Activated T-helper 2 cell treated with anti-CD3 and anti-CD28 coated beads, Interferon-gamma antibody, Interleukin-2, Interleukin-4, amounts not matched to agents 10 μg/mL and 5 μg/mL and 100 μg/mL, durations not matched to agents 14 hours and 24 hours and 36 hours (primary cell): ENCODE measurements around the gene TMEM175. TPM values are rescaled to one million over a fixed set of nuclear protein-coding genes. Genes with fewer than 3 reads are reported as not detected.
A peak's percentile ranks its signal among the peaks of the same experiment; 100 is the strongest.

Experiments
- DNase-seq: peaks from one replicate; pipeline ENCODE4 v3.0.0; 2021; ENCODE audit warnings: low spot score
- H3K27ac Mint-ChIP-seq: one replicate; pipeline ENCODE4 v1.8.0; 2021; ENCODE audit warnings: mixed read lengths
- H3K27me3 Mint-ChIP-seq: one replicate; pipeline ENCODE4 v1.8.0; 2021; ENCODE audit warnings: low read depth, mixed read lengths
- H3K36me3 Mint-ChIP-seq: one replicate; pipeline ENCODE4 v1.8.0; 2021; ENCODE audit warnings: low read depth, mixed read lengths
- H3K4me1 Mint-ChIP-seq: one replicate; pipeline ENCODE4 v1.8.0; 2021; ENCODE audit warnings: low read depth, mixed read lengths
- H3K4me3 Mint-ChIP-seq: one replicate; pipeline ENCODE4 v1.8.0; 2021; ENCODE audit warnings: low read depth, mild to moderate bottlenecking, moderate library complexity, mixed read lengths
- H3K9me3 Mint-ChIP-seq: one replicate; pipeline ENCODE4 v1.8.0; 2021; ENCODE audit warnings: mixed read lengths
- intact Hi-C: fragments of 100-400 bp; cut with micrococcal nuclease; formaldehyde crosslinking; loops from one replicate; pipeline ENCODE4 v1.15.1; 2023
- total RNA-seq: library from RNA; stranded (reverse); gene quantifications from 2 replicates; pipeline ENCODE4 v1.2.3, GENCODE V29; 2022

The TMEM175 gene
- 11.8 and 12.9 TPM in 2 replicates for total RNA-seq

GRCh38 chr4:931960-932712 is at the start of gene TMEM175, which contains the start of gene GAK:
TMEM175 (plus strand) TSS chr4:932460; CDS start chr4:947740, 15,280 bp downstream.
GAK (minus strand) TSS chr4:932316; CDS start chr4:932187, 129 bp downstream.
- Mint-ChIP-seq H3K4me3 (peak within 1 kb of the TSS; percentile 96), H3K27me3 (no peaks in the 10 kb centered on the region)
- intact Hi-C loops, result loop anchor here (1.0 to 5.0 kb wide), 7 partner anchors 41 to 260 kb away; partner anchors contain the start of genes ATP5ME, DGKQ, FGFRL1 and IDUA

GRCh38 chr4:882646-883045 is 49.6 kb upstream of the TMEM175 start:
- H3K4me1 Mint-ChIP-seq, result peaks cover 29% of the 10 kb centered on the region
- DNase-seq, result no peak
- H3K36me3 Mint-ChIP-seq, result peaks cover 41% of the 10 kb centered on the region

More at GRCh38 chr4:931960-932712, at the start of gene TMEM175, which contains the start of gene GAK:
- peak; percentile 97 for DNase-seq
- Mint-ChIP-seq H3K9me3 (no peaks in the 10 kb centered on the region), H3K36me3 (no peaks in the 10 kb centered on the region), H3K27ac (peak within 1 kb of the TSS; percentile 77), H3K4me1 (peaks cover 34% of the 10 kb centered on the region)

GRCh38 chr4:883377-884095 is 48.7 kb upstream of the TMEM175 start:
- Mint-ChIP-seq H3K4me1 (peaks cover 22% of the 10 kb centered on the region), H3K9me3 (peaks cover 6% of the 10 kb centered on the region), H3K27ac (no peak overlapping the region), H3K27me3 (no peaks in the 10 kb centered on the region), H3K36me3 (peaks cover 43% of the 10 kb centered on the region), H3K4me3 (no peak overlapping the region)
- no peak for DNase-seq
- intact Hi-C loops, result no loop called here

More at GRCh38 chr4:882646-883045, 49.6 kb upstream of the TMEM175 start:
- Mint-ChIP-seq H3K27me3 (no peaks in the 10 kb centered on the region), H3K27ac (no peak overlapping the region), H3K4me3 (no peak overlapping the region), H3K9me3 (peaks cover 3% of the 10 kb centered on the region)
- intact Hi-C loops, result no loop called here

GRCh38 chr4:884259-884658 is 48.0 kb upstream of the TMEM175 start:
- Mint-ChIP-seq H3K9me3 (peaks cover 6% of the 10 kb centered on the region), H3K27me3 (no peaks in the 10 kb centered on the region), H3K4me3 (no peak overlapping the region), H3K27ac (no peak overlapping the region), H3K4me1 (peaks cover 15% of the 10 kb centered on the region), H3K36me3 (peaks cover 41% of the 10 kb centered on the region)
- intact Hi-C loops, result no loop called here
- no peak for DNase-seq

- DNase-seq, result no peak
- H3K27ac Mint-ChIP-seq, result no peak overlapping the region
- no peaks in the 10 kb centered on the region for H3K27me3 Mint-ChIP-seq
- peaks cover 40% of the 10 kb centered on the region for H3K36me3 Mint-ChIP-seq
- intact Hi-C loops, result no loop called here
- no peak overlapping the region for H3K4me3 Mint-ChIP-seq
- H3K4me1 Mint-ChIP-seq, result peaks cover 9% of the 10 kb centered on the region
- peaks cover 6% of the 10 kb centered on the region for H3K9me3 Mint-ChIP-seq
Measured at GRCh38 chr4:884896-885295, 47.4 kb upstream of the TMEM175 start.

GRCh38 chr4:885353-885752 is 46.9 kb upstream of the TMEM175 start:
- peaks cover 6% of the 10 kb centered on the region for H3K9me3 Mint-ChIP-seq
- H3K36me3 Mint-ChIP-seq, result peaks cover 40% of the 10 kb centered on the region
- peaks cover 4% of the 10 kb centered on the region for H3K4me1 Mint-ChIP-seq
- no peak overlapping the region for H3K4me3 Mint-ChIP-seq
- intact Hi-C loops, result no loop called here
- no peaks in the 10 kb centered on the region for H3K27me3 Mint-ChIP-seq
- DNase-seq, result no peak
- H3K27ac Mint-ChIP-seq, result no peak overlapping the region

- Mint-ChIP-seq H3K4me3 (no peak overlapping the region), H3K4me1 (no peaks in the 10 kb centered on the region), H3K36me3 (peaks cover 41% of the 10 kb centered on the region), H3K27ac (no peak overlapping the region), H3K27me3 (no peaks in the 10 kb centered on the region), H3K9me3 (peaks cover 6% of the 10 kb centered on the region)
- no peak for DNase-seq
- intact Hi-C loops, result no loop called here
Measured at GRCh38 chr4:886244-886643, 46.0 kb upstream of the TMEM175 start.

GRCh38 chr4:887034-887763 is 45.1 kb upstream of the TMEM175 start:
- no peaks in the 10 kb centered on the region for H3K4me1 Mint-ChIP-seq
- peaks cover 6% of the 10 kb centered on the region for H3K9me3 Mint-ChIP-seq
- H3K4me3 Mint-ChIP-seq, result no peak overlapping the region
- peaks cover 48% of the 10 kb centered on the region for H3K36me3 Mint-ChIP-seq
- intact Hi-C loops, result no loop called here
- H3K27me3 Mint-ChIP-seq, result no peaks in the 10 kb centered on the region
- DNase-seq, result no peak
- H3K27ac Mint-ChIP-seq, result no peak overlapping the region

- Mint-ChIP-seq H3K36me3 (peaks cover 48% of the 10 kb centered on the region), H3K9me3 (peaks cover 6% of the 10 kb centered on the region), H3K27ac (no peak overlapping the region), H3K4me3 (no peak overlapping the region), H3K4me1 (no peaks in the 10 kb centered on the region), H3K27me3 (no peaks in the 10 kb centered on the region)
- intact Hi-C loops, result no loop called here
- no peak for DNase-seq
Measured at GRCh38 chr4:888029-888428, 44.2 kb upstream of the TMEM175 start.

- Mint-ChIP-seq H3K9me3 (peaks cover 6% of the 10 kb centered on the region), H3K4me1 (no peaks in the 10 kb centered on the region), H3K4me3 (no peak overlapping the region), H3K36me3 (peaks cover 43% of the 10 kb centered on the region), H3K27ac (no peak overlapping the region), H3K27me3 (no peaks in the 10 kb centered on the region)
- intact Hi-C loops, result no loop called here
- no peak for DNase-seq
Measured at GRCh38 chr4:889516-889915, 42.7 kb upstream of the TMEM175 start.

GRCh38 chr4:890036-890695 is 42.1 kb upstream of the TMEM175 start:
- Mint-ChIP-seq H3K4me1 (no peaks in the 10 kb centered on the region), H3K27ac (no peak overlapping the region), H3K36me3 (peaks cover 46% of the 10 kb centered on the region), H3K27me3 (no peaks in the 10 kb centered on the region), H3K4me3 (no peak overlapping the region), H3K9me3 (peaks cover 6% of the 10 kb centered on the region)
- intact Hi-C loops, result no loop called here
- DNase-seq, result no peak

GRCh38 chr4:891747-892146 is 40.5 kb upstream of the TMEM175 start:
- Mint-ChIP-seq H3K27me3 (no peaks in the 10 kb centered on the region), H3K4me3 (no peak overlapping the region), H3K36me3 (peaks cover 54% of the 10 kb centered on the region), H3K27ac (no peak overlapping the region), H3K4me1 (no peaks in the 10 kb centered on the region), H3K9me3 (peaks cover 6% of the 10 kb centered on the region)
- intact Hi-C loops, result no loop called here
- DNase-seq, result no peak
